ENCODE measurements around the gene RBM7. TPM values are rescaled to one million over a fixed set of nuclear protein-coding genes. Genes with fewer than 3 reads are reported as not detected.

The RBM7 gene
- total and polyA plus RNA-seq, 2 donors (not counting 3 experiments of a cell fraction or from before 2014, with no cell fraction given): 16.4 to 38.4 TPM

DNA sequence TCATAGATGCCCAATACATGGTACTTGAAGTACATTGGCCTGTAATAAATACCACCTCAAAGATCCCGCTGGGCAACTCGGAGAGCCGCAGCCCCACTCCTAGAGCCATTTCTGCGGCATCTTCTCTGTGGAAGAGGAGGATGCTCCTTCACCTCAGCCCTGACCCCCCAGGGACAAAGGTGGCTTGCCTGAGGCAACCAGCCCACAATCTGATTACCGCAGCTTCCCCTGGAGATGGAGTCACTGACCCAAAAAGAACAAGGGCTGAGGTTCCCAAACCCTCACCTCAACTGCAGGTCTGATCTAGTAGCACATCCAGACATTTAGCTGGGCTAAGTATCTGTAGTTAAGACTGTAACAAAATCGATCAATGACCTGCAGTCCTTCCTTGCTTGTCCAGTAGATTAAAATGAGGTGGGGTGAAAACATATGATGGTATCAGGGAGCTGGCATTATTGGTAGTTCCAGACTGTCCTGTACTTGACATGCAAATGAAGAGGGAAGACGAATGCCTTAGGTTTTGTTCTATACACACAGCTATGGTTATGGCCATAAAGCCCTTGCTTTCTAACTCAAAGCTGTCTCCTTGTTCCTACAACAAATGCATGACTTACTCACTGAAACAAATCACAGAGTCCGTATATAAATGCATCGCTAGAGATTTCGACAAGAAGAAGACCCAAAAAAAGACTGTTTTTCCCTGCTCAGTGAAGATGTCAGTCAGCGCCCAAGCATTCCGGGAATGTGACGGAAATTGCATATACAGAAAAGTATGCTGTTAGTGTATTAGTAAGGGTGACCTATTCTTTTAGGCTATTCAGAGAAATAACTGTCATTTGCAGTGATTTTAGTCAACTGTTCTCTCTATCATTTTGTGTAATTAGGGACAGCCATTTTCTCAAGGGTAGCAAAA is 33.9 kb upstream of the RBM7 start:
- ChIA-PET POLR2A (interaction anchor here (0.7 kb wide), 1 partner anchor 8 kb away, joined by 3 read pairs; no protein-coding TSS in a partner anchor), CTCF (interaction anchor here (1.0 to 2.7 kb wide), 4 partner anchors 19 to 32 kb away, joined by 3 to 10 read pairs (median 4); no protein-coding TSS in a partner anchor)
- H3K79me2 ChIP-seq (ENCODE audit: control insufficient read depth, insufficient read depth, low read length): no peaks in the 10 kb centered on the region
- H3K9me3 ChIP-seq (replicated peaks; ENCODE audit: control insufficient read depth, insufficient read depth, low read length): no peaks in the 10 kb centered on the region
- no peaks in the 10 kb centered on the region for H3K9me1 ChIP-seq (replicated peaks; ENCODE audit: control insufficient read depth, extremely low read depth, insufficient read depth, low read length)
- dilution Hi-C loops (cut with MboI; ENCODE audit: extremely low pct_ligation_motif_present, low sequenced_read_pairs): no loop called here
- H2AFZ ChIP-seq (ENCODE audit: low read depth, low read length): no peak overlapping the region
- H3K4me1 ChIP-seq (ENCODE audit: control insufficient read depth, extremely low read depth, insufficient read depth, low read length): peaks cover 5% of the 10 kb centered on the region
- H3K9ac ChIP-seq (replicated peaks; ENCODE audit: extremely low read depth, insufficient read depth, low read length): no peak overlapping the region
- H3K27ac ChIP-seq (ENCODE audit: insufficient read depth, low read depth, low read length): peak overlapping the region; percentile 35
- TSS peak; percentile 99 for BruUV-seq (replicated peaks)
- no peaks in the 10 kb centered on the region for H3K27me3 ChIP-seq (ENCODE audit: control insufficient read depth in 2 of 2, insufficient read depth in 2 of 2, low read length in 2 of 2)
- no peaks in the 10 kb centered on the region for H4K20me1 ChIP-seq (replicated peaks; ENCODE audit: control insufficient read depth, extremely low read depth, insufficient read depth, low read length)
- TF ChIP-seq EZH2 (IDR thresholded peaks at IDR 0.05; ENCODE audit: borderline replicate concordance, low read depth, low read length, severe bottlenecking): no peak
- TF ChIP-seq JUN (IDR thresholded peaks at IDR 0.05; ENCODE audit: borderline replicate concordance, insufficient read depth, insufficient read length, low read depth): peak; percentile 76
- no peak overlapping the region for H3K4me3 ChIP-seq (replicated peaks in 1 of 3; ENCODE audit: insufficient read depth in 1 of 3, low read depth in 1 of 3, low read length in 3 of 3)
- H3K4me2 ChIP-seq (ENCODE audit: insufficient read depth, low read length): no peak overlapping the region
- FAIRE-seq: no peak
- peak; percentile 51 for DNase-seq (ENCODE audit: low read depth, low spot score)
- H3K36me3 ChIP-seq (ENCODE audit: control insufficient read depth in 2 of 2, extremely low read depth in 1 of 2, insufficient read depth in 2 of 2, low read length in 2 of 2): no peaks in the 10 kb centered on the region
- intact Hi-C loops (cut with micrococcal nuclease): loop anchor here (1.0 kb wide), 1 partner anchor 34 kb away; the partner anchor contains the start of genes C11orf71 and RBM7

- Histone ChIP-seq H3K9me3 (replicated peaks; ENCODE audit: control insufficient read depth, insufficient read depth, low read length) (no peaks in the 10 kb centered on the region), H3K27ac (ENCODE audit: insufficient read depth, low read depth, low read length) (peak overlapping the region; percentile 35), H3K4me3 (replicated peaks in 1 of 3; ENCODE audit: insufficient read depth in 1 of 3, low read depth in 1 of 3, low read length in 3 of 3) (no peak overlapping the region), H3K27me3 (ENCODE audit: control insufficient read depth in 2 of 2, insufficient read depth in 2 of 2, low read length in 2 of 2) (no peaks in the 10 kb centered on the region), H3K79me2 (ENCODE audit: control insufficient read depth, insufficient read depth, low read length) (no peaks in the 10 kb centered on the region), H4K20me1 (replicated peaks; ENCODE audit: control insufficient read depth, extremely low read depth, insufficient read depth, low read length) (no peaks in the 10 kb centered on the region), H3K36me3 (ENCODE audit: control insufficient read depth in 2 of 2, extremely low read depth in 1 of 2, insufficient read depth in 2 of 2, low read length in 2 of 2) (no peaks in the 10 kb centered on the region), H3K9ac (replicated peaks; ENCODE audit: extremely low read depth, insufficient read depth, low read length) (no peak overlapping the region), H2AFZ (ENCODE audit: low read depth, low read length) (no peak overlapping the region), H3K9me1 (replicated peaks; ENCODE audit: control insufficient read depth, extremely low read depth, insufficient read depth, low read length) (no peaks in the 10 kb centered on the region), H3K4me2 (ENCODE audit: insufficient read depth, low read length) (no peak overlapping the region), H3K4me1 (ENCODE audit: control insufficient read depth, extremely low read depth, insufficient read depth, low read length) (peaks cover 5% of the 10 kb centered on the region)
- intact Hi-C loops (cut with micrococcal nuclease): loop anchor here (1.0 kb wide), 1 partner anchor 33 kb away; the partner anchor contains the start of genes C11orf71 and RBM7
- FAIRE-seq: no peak
- dilution Hi-C loops (cut with MboI; ENCODE audit: extremely low pct_ligation_motif_present, low sequenced_read_pairs): no loop called here
- TF ChIP-seq FOS (IDR thresholded peaks at IDR 0.05; ENCODE audit: borderline replicate concordance, insufficient read depth, low read length): no peak
- TF ChIP-seq CTCF (IDR thresholded peaks at IDR 0.05; ENCODE audit: extremely low read depth in 1 of 2, insufficient read depth in 1 of 2, low read depth in 1 of 2, low read length in 2 of 2): no peak
- no peak for TF ChIP-seq POLR2A (IDR thresholded peaks at IDR 0.05; ENCODE audit: low read depth, low read length)
- TF ChIP-seq GATA2 (IDR thresholded peaks at IDR 0.05; ENCODE audit: insufficient read depth, insufficient read length, low read depth, low read length): no peak
- no peak for TF ChIP-seq POLR2AphosphoS5 (IDR thresholded peaks at IDR 0.05; ENCODE audit: insufficient read depth, low read depth, low read length)
- TF ChIP-seq JUN (IDR thresholded peaks at IDR 0.05; ENCODE audit: borderline replicate concordance, insufficient read depth, insufficient read length, low read depth): no peak
- DNase-seq (ENCODE audit: low read depth, low spot score): no peak
- POLR2A ChIA-PET: no interaction called here
- BruUV-seq (replicated peaks): TSS peak; percentile 91
- CTCF ChIA-PET: interaction anchor here (1.0 to 2.7 kb wide), 6 partner anchors 14 to 112 kb away, joined by 3 to 10 read pairs (median 3); no protein-coding TSS in a partner anchor
These were observed 33.1 kb upstream of the RBM7 start for GRCh38 chr11:114367244-114367957.
